Inflammatory macrophage (primary cell): ENCODE results near the gene KIF20B.

Experiments used
- DNase-seq, 2 donors: peaks; one replicate each; pipeline ENCODE4 v3.0.0-alpha.2; 2020 to 2022
- total RNA-seq, 18 experiments: gene quantifications; one replicate each; lab custom pipeline; 2026; ENCODE audit warnings: mixed read lengths in 6 of 18, inconsistent platforms in 2 of 18; lab: John Stamatoyannopoulos, UW

Gene KIF20B
- 5.8 to 51.8 (median 29.0) reads per million in 18 experiments for total RNA-seq

- DNase-seq, result peak; percentile 98
Observed at GRCh38 chr10:89701242-89702120, at the start of gene KIF20B. TSS of gene KIF20B (plus strand) at chr10:89701590. CDS start at chr10:89705295, 3,705 bp downstream.

GRCh38 chr10:89651916-89652573 lies 49.3 kb upstream of the KIF20B start:
- peak in 1 of 2 donors; percentile 43 for DNase-seq

DNA sequence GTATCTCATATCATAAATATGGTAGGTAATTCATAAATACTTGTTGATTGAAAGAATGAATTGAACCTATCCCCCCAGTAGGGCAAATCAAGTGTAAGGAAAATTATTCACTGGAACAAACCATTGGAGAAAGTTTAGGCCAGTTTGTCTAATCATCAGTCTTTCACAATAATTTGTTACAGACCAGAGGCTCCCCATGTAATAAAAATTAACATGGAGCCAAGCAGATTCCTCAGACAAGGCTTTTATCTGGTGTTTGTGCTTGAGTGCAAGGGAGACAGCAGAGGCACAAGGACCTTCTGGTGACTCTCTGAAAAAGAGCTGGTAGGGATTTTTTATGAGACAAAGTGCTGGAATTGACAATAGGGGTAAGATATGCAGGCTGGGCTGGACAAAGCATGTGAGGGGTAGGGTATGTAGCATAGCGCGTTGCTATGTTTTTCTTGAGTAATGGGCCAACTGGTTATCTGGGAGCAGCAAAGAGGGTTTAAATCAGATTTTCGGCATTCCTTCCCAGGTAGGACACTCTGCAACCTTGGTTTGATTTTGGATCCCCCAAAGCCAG lies 48.5 kb upstream of the KIF20B start:
- DNase-seq, result no peak

DNA sequence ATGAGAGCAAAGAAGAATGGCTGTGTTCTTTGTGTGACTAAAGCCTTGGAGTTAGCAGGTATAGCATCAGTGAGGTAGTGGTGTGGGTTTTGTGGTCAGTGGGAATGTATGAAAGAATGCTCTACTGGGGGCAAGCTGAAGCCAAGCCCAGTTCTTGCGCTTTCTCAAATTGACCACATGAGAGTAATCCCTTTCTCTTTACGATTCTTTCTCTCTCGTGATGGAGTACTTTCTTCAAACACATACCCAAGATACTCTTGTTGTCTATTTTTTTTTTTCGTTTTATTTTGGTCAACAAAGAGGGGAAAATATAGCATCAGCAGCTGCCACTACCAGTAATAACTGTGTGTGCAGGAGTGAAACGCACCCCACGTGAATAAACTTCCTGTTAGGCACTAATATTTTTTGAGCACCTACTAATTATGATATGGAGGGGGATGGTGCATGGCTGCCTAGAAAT lies 48.0 kb upstream of the KIF20B start:
- DNase-seq, result no peak

DNA sequence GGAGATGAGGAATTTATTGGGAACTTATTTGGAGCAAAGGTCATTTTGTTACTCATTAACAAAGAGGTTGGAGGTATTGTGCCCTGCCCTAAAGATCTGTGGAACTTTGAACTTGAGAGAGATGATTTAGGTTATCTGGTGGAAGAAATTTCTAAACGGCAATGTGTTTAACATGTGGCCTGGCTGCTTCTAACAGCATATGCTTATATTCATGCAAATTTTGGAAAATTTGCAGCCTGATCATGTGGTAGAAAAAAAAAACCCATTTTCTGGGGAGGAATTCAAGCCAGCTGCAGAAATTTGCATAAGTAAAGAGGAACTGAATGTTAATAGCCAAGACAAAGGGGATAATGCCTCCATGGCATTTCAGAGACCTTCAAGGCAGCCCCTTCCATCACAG lies 45.7 kb upstream of the KIF20B start:
- no peak for DNase-seq

- no peak for DNase-seq
Observed at GRCh38 chr10:89657302-89657701, 44.1 kb upstream of the KIF20B start.

DNA sequence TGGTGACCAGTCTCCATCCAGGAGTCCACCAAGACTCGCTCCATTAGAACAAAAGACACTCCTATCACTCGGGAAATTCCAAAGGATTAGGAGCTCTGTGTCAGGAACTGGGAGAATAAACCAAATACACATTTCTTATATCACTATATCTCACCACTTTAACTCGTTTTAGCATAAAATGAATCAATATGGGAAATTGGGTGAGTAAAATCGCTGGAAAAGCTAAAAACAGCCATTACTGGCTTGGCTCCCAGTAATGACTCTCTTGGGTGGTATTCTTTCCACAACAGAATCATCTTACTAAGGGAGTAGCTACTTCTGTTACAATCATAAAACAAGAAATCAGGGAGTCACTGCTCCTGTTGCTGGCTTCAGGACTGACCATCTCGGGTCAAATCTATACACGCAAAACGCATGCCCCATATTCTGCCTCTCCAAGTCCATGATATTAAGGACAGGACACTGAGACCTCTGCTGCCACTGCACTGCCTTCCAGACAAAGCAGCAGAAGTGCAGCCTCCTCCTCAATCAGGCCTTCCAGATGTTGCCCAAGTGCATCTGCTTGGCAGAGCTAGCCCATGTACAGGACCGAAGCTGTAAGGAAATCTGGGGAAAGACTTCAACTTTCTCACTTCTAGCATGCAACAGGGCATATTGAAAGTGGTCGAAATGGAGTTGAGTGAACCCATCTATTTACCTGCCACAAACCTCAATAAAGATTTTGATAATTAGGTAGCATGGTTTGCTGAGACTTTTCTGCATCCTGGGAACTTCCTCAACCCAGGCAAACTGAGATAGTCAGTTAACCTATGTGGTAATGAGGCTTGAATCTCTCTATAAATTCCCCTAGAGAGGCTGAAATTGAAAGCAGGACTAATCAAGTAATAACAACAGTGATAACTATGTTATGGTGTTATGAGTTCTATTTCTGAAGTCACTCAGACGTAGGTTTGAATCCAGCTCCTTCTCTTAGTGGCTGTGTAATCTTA lies 42.0 kb upstream of the KIF20B start:
- DNase-seq, result no peak

DNA sequence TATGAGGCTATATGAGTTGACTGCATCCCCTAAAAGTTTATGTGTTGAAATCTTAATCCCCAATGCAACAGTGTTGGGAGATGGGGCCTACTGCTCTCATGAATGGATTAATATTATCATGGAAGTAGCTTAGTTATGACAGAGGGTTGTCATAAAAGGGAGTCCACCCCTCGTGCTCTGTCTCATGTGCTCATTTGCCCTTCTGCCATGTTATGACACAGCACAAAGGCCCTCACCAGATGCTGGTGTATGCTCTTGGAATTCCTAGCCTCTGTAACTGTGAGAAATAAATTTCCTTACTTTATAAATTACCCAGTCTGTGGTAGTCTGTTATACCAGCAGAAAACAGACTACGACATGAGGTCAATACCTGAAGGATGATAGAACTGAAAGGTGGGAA lies 38.8 kb upstream of the KIF20B start:
- DNase-seq, result no peak

DNA sequence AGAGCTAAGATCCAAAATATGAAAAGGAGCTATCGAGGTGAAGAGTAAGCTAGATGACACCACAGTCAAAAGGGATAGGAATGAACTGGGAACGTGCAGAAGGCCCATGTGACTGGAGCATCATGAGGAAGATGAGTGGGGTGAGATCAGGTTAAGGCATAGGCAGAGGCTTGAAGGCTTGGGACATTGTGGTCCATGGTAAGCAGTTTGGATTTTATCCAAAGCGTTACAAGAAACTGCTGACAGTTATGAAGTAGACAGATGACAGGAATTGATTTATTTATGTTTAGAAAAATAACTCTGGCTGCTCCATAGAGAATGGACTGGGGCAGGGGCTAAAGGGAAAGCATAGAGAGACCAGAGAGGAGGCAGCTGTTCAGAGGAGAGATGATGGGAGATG lies 38.2 kb upstream of the KIF20B start:
- no peak for DNase-seq

GRCh38 chr10:89664203-89664602 lies 37.2 kb upstream of the KIF20B start:
- no peak for DNase-seq

GRCh38 chr10:89665302-89665701 lies 36.1 kb upstream of the KIF20B start:
- DNase-seq, result no peak

GRCh38 chr10:89666138-89666537 lies 35.3 kb upstream of the KIF20B start:
- no peak for DNase-seq

DNA sequence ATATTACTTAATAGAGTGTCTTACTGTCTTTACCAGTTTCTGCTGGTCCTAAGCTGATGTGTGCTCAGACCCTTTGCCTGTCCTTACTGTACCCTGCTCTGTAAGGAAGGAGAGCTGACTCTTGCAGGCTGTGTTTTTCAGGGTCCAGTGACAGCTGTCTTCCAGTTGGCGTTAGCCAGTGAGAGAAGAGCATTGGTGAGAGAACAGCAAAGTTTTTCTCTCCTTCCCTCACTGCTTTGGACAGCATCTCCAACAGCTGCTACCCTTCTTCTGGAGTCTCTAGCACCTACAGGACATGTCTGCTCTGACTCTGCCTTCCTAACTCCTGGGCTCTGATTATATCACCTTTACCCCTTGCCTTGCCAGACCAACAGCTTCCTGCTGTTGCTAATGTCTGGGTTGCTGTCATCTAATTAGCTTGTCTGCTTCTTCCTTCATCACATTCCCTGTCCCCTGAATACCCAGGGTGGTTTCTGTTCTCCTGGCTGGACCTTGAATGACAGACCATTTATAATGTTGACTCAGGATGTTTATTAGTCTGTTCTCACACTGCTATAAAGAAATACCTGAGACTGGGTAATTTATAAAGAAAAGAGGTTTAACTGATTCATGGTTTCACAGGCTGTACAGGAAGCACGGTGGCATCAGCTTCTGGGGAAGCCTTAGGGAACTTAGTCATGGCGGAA lies 32.9 kb upstream of the KIF20B start:
- no peak for DNase-seq

DNA sequence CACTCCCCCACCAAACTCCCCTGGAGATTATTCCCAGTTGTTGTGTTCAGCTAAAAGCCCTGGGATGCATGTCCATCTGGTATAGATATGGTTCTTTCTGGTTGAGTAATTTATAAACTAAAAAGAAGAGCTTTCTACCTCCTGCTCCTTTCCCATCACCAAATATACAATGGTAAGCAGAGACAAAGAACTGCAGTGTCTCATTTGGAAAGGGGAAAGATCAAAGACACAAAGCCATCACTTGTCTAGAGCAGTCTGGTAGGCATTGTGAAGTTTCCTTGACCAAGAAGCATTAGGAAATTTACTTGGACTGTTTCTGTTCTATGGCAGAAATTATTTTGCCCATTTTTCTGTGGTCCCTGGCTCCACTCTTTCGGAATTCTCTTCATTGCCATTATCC lies 31.4 kb upstream of the KIF20B start:
- no peak for DNase-seq

- DNase-seq, result no peak
Observed at GRCh38 chr10:89670926-89671325, 30.5 kb upstream of the KIF20B start.

DNA sequence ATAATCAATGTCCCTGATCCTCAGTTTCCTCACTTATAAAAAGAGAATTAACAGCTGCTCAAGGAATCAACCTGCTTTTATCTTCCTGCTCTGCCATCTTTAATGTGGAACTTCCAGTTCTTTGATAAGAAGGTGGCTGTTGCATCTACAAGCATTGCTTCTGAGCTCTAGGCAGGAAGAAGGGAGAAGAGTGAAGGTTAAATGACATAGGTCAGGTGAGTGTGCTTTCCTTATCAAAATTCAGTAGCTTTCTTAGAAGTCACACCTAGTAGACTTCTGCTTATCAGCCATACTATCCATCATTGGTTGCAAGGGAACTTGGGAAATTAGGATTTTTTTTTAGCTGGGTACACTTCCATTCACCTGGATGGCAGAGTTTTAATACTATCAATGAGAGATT lies 24.0 kb upstream of the KIF20B start:
- no peak for DNase-seq

DNA sequence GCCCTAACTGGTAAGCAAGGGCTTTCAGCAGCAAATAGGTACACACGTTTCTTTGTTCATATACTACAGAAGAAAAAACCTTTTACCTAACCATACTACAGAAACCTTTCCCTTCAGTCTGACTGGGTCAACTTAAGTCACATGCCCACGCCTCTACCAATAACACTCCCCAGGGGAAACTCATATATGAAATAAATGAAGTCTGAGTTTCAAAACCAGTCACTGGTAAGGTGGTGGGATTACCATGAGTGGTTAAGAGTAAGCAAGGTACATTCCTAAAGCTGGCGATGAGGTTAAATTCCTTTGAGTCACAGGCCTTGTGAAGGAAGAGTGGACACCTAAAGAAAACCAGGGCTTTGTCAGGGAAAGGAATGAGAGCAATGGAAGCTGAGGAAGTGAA lies 21.4 kb upstream of the KIF20B start:
- no peak for DNase-seq

- DNase-seq, result no peak
Observed at GRCh38 chr10:89683883-89684282, 17.5 kb upstream of the KIF20B start.

DNA sequence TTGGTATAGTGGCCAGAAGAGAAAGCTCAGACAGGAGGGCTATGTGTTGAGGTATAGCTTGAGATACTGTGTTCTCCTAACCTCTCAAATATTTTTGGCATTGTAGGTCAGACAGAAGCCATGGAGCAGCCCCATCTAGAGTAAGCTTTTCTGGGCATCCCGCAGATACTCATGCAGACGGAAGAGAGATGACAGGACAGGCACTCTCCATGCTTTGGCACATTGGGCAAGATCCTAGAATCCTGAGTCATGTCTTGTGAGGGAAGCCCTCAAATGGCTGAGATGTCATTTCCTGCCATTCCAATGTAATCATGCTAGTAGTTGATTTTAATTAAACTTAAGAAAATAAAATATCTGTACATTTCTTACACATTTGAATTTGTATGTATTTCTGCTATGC lies 16.8 kb upstream of the KIF20B start:
- peak; percentile 73 to 76 for DNase-seq

- DNase-seq, result no peak
Observed at GRCh38 chr10:89685936-89686335, 15.5 kb upstream of the KIF20B start.

DNA sequence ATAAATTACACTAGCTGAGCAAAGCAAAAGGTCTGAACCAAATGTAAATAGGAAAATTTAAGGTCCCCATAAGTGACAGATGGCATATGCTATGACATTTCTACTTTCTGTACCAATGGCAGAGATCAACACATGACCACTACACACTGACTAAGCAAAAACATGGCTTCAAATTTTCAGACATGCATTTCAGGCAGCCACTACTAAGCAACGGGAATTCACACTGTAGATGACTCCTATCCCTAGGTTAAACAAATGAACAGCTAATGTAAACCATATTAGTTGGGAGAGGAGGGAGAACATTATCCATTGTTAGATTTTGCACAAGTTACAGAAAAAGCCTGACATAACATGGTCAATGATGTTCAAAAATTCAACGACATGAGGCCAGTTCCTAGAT lies 11.4 kb upstream of the KIF20B start:
- DNase-seq, result no peak

GRCh38 chr10:89692416-89692815 lies 9.0 kb upstream of the KIF20B start:
- DNase-seq, result no peak
